Measurements from ENCODE around the gene ME3. TPM values are rescaled to one million over a fixed set of nuclear protein-coding genes. Genes with fewer than 3 reads are reported as not detected.
A peak's percentile ranks its signal among the peaks of the same experiment; 100 is the strongest.

Gene ME3
- total RNA-seq, 1 donor from 2014 or later = 28.9 TPM

DNA sequence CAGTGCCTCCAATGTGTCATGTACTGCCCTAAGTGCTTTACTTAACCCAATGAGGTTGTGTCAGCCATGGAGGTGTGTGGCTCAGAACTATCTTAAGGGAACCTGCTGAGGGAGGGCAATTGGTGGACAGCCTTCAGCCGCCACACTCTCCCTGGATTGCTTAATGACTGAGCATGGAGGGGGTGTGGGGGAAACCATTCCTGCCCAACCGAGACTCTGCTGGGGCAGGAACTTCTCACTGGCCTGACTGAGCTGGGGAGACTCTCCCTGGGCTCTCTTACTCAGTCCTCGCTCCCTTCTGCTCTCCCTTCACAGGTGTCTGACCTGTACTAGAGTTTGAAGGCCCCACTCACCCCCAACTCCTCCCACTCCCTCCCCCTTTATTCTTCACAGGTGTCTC, 183.0 kb downstream of the ME3 start:
- intact Hi-C loops (cut with DNase I) = no loop called here
- no peak for ATAC-seq
- DNase-seq (ENCODE audit: missing footprints) = no peak

DNA sequence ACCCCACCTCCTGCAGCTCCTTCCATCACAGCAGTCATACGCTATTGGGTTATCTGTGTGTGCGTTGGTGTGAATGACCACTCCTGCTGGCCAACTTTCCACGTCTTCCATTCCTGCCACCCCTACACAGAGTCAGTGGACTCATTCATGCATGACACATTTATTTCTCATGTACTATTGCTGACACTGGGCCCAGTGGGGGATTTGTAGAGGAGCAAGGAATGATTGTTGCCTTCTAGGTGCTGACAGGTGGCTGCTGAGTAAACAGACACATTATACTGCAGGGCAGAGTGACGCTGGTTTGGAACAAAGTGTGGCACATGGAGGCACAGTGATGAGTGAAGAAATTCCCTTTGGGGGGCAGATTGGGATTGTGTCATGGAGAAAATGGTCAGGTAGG, 183.9 kb downstream of the ME3 start:
- intact Hi-C loops (cut with DNase I) = no loop called here
- DNase-seq (ENCODE audit: missing footprints) = no peak
- no peak for ATAC-seq

DNA sequence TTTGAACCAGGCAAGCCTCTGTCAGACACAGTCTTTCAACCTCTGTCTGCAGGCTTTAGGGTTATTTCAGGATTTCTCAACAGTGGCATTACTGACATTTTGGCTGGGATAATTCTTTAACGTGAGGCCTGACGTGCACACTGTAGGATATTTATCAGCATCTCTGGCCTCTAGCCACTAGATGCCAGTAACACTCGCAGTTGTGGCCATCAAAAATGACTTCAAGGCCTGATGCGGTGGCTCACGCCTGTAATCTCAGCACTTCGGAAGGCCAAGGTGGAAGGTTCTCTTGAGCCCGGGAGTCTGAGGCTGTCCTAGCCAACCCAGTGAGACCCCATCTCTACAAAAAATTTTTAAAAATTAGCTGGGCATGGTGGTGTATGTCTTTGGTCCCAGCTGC, 184.7 kb downstream of the ME3 start:
- intact Hi-C loops (cut with DNase I) = no loop called here
- DNase-seq (ENCODE audit: missing footprints) = no peak
- no peak for ATAC-seq

DNA sequence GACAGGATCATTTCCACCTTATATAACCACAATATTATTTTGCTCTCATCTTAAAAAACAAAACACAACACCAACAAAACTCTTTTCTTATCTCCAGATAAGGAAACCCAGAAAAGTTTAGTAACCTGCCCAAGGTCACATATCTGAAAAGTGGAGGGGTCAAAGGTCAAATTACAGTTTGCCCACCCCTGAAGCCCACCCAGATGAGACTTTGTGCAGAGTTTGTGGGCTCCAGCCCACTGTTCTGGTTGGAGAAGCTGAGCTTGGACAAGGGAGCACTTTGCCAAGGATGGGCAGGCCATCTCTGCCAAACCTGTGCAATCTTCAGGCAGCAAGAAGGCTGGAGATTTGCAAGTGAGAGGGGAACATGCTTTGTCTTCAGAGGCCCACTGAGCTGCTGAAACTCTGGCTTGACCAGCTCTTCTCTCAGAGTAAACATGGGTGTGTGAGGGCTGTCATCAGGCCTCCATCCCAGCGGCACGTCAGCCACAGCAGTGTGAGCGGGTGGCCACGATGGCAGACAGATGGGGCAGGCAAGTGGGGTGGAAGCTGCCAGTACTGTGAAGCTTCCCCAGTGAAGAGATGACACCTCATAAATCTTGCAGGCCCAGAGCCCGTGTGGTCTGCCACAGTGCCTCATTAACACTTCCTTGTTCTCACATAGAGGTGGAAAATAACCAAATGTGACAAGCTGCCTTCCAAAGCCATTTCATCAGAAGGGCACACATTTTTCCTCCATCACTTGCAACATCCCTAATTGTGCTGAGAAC, 186.0 kb downstream of the ME3 start:
- DNase-seq (ENCODE audit: missing footprints) = no peak
- peak; percentile 18 for ATAC-seq
- intact Hi-C loops (cut with DNase I) = no loop called here

DNA sequence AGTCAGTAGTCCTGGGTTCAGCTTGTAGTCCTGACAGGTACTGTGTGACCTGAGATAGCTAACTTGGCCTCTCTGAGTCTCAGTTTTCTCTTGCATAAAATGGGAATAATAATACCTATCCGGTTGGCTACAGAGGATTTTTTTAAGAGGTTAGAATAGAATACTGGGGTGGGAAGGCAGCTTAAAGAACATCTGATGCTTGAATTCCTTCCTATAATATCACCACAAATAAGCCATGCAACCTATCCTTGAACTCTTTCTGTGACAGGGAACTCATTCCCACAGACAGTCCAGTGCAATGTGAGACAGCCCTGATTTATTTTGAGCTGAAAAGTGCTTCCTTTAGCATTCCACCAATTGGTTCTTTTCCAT, 187.6 kb downstream of the ME3 start:
- intact Hi-C loops (cut with DNase I) = no loop called here
- ATAC-seq (no peak), DNase-seq (ENCODE audit: missing footprints) (no peak)

DNA sequence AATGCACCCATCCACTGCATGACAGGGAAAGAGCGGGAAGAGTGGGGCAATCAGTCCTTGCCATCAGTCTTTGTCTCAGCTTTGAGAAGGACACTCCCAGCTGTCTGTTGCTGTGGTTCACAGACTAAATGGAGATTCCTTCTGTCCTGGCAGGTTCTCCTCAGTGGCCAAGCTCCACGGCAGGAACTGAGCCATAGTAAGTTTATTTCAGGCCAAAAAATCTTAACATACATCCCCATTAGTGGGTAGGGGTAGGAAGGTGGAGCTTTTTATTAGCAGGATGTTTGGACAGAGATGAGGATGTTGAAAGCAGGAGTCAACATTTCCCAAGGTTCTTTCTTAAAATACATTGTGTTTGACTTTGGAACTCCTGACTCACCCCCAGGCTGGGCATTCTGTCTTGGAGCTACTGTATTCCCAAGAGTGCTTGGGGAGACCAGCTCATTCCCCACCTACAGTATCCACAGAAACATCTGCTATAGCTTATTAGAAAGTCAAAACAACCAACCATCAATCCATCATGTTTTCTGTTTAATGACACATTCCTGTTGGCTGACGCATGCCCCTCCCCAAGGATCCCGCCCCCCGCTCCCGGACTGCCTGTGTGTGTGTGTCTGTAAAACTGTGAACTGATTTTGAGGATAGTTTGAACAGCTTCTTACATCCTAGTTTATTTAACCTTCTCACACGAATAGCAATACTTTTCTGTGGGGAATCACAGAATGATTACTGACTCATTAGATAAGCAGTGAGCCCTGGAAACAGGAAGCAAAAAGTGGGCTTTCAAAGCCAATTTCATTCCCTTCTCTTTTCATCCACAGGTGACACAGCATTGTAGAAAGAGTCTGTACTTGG, 188.2 kb downstream of the ME3 start:
- DNase-seq (ENCODE audit: missing footprints) = no peak
- peak; percentile 32 for ATAC-seq
- intact Hi-C loops (cut with DNase I) = no loop called here

DNA sequence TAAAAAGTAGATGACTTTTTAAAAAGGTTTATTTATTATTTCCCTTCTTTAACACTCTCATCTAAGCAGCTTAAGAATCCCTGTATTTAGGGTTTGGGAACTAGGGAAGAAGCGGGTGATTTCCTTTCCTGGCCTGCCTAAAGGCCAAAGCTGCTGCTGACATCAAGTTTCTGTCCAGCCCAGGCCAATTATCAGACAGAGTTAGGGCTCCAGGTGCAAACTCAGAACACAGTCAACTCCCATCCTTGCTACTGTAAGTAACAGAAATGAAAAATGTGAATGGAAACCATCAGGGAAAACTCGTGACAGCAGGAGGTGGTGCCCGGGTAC, 188.8 kb downstream of the ME3 start:
- DNase-seq (ENCODE audit: missing footprints) (no peak), ATAC-seq (no peak)
- intact Hi-C loops (cut with DNase I) = no loop called here

DNA sequence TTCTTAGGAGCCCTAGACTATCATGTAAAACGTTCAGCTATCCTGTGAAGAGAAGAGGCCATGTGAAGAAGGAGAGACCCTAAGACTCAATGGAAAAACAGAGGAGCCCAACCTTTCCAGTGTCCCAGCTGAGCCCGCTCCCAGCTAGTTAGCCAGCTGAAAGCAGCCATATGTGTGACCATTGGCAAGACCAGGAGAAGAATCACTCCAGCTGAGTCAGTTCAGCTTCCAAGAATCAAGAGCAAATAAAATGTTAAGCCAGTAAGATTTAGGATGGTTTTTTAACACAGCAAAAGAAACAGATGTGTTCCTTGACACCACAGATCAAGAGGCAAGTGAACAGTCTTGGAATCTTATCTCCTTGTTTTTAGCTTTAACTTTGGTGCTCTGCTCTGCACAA, 189.7 kb downstream of the ME3 start:
- ATAC-seq (peak; percentile 59), DNase-seq (ENCODE audit: missing footprints) (no peak)
- intact Hi-C loops (cut with DNase I) = no loop called here

DNA sequence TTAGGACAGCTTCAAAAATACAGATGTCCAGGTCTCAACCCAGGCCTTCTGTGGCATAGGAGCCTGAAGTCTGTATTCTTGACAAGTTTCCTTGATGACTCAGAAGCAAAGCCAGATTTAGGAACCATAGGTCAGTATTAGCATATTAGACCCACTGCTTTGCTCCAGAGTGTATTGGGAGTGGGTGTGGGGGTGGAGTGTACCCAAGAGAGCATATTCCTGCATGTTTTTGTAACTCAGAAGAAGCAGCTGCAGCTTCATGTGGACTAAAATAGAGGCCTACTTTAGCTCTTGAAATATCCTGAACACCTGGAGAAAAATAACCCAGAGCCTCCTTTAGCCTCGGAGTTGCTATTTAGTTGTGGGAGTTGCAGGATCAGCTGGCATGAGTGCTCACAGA, 191.0 kb downstream of the ME3 start:
- no peak for DNase-seq (ENCODE audit: missing footprints)

DNA sequence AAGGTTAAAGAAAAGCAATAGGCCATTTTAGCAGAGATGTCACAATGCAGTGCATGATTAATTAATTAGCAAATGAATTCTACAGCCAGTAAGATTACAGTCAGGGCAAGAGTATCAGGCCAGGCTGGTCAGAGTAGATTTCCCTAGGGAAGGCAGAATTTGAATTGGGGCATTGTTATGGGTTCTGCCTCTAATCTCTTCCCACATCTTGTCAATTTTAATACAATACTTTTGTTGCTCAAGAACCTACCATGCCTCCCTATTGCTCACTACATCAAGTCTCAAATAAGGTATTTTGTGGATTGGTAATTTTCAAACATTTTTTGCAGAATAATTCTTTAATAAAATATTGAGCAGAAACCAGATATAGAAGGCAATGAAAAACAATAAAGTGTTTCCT, 194.1 kb downstream of the ME3 start:
- ATAC-seq = no peak
- DNase-seq (ENCODE audit: missing footprints) = no peak
- intact Hi-C loops (cut with DNase I) = no loop called here

More for the DNA sequence above, 191.0 kb downstream of the ME3 start:
- no peak for ATAC-seq
- intact Hi-C loops (cut with DNase I) = no loop called here

DNA sequence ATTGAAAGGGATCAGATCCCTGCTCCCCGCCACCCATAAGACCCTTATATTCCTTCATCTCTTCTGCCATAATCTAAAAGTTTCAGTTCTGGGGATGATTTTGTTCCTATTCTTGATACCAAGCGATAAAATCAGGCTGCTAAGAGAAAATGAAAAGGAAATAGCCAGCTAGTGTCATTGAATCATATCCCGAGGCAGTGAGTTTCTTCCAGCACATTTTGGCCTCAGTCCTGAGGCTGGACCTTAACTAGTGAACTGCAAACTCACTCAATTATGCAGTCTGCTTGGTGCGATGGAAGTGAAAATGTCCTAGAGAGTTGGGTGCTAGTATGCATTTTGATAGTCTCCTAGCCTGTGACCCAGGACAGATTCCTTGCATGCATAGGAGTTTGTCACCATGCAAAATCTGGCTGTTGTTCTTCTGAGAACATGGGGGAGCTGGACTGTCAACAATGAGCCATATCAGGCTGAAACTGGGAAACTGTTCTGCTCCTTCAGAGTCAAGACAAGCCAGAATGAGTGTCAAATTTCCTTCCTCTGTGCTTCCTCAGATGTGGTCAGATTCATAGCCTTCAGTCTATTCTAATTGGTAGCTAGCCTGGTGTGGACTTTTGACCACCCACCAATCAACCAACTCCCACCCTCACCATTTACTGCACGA, 194.8 kb downstream of the ME3 start:
- intact Hi-C loops (cut with DNase I) = no loop called here
- no peak for DNase-seq (ENCODE audit: missing footprints)
- ATAC-seq = peak; percentile 42

DNA sequence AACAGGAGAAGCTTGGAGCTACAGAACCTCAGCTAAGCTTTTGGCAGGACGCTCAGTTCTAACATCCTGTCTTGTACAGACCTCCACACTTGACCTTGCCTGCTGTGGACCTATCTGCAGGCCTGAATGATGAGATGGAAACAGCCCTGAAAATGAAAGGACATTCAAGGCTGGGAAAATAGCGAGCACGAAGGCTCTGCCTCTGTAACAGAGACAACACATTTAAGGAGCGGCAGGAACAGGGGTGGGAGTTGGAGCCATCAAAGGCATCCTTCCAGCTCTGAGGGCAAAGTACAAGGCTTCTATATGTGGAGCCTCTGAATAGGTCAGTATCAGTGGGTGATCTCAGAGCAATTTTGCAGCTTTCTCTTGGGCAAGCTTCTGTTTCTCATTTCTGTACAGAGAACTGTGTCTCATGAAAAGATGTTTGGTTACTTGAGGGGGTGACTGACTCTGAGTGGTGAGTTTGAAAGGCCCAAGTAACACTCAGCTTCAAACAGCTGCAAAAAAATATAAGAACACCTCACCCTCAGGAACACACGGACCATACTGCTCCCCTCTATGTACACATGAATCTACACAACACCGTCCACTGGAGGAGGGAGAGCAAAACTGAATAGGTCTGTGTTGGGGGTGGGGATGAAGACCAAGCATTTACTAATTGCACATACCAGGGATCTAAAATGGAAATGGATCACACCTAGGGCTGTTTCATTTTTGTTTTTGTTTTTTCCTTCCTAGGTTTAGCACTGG, 196.1 kb downstream of the ME3 start:
- intact Hi-C loops (cut with DNase I) = no loop called here

DNA sequence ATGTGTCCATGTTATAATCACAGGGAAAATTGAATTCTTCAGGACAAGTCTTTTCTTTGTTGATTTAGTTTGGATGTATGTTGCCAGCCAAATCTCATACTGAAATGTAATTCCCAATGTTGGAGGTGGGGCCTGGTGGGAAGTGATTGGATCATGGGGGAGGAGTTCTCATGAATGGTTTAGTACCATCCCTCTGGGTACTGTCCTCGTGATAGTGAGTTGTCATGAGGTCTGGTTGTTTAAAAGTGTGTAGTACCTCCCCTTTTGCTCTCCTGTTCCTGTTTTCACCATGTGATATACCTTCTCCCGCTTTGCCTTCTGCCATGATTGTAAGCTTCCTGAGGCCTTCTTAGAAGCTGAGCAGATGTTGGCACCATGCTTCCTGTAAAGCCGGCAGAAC, 197.4 kb downstream of the ME3 start:
- intact Hi-C loops (cut with DNase I) = no loop called here
- DNase-seq (ENCODE audit: missing footprints) = no peak

More for the DNA sequence above, 196.1 kb downstream of the ME3 start:
- ATAC-seq (peak; percentile 69), DNase-seq (ENCODE audit: missing footprints) (no peak)

DNA sequence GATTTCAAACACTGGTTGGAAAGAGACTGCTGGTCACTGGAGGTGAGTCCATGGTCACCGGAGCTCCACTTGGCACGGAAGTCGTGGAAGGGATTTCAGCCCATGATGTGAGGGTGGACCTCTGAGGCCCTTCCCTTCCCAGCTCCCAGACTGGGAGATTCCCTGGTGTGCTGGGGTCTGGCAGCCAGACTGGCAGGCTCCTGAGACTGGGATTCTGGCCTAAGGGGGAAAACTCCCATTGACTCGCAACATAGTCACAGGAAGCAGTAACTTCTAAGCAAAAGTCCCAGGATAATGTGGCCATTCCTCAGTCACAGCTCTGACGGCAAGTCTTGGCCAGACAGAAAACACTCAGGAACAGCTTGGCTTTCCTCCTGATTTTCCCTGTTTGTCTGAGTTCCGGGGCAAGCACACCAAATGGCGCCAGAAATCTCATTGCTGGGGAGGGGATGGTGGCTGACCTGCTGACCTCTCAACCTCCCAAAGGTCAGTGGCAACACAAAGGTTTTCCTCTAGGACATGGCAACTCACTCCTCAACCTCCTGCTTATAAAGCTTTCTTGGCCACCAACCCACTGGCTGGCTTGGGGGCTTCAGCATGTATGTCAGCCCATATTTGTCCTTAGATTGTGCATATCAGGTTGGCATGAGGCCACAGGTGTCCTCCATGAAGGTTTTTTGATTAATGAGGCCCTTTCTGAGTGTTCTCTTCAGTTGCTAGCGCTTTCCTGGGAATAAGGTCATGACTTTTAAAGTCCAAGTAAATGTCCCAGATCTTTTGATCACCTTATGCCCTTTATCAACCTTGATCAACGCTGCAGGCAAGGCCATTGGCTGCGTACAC, 198.2 kb downstream of the ME3 start:
- ATAC-seq = peak; percentile 20
- DNase-seq (ENCODE audit: missing footprints) = no peak
- intact Hi-C loops (cut with DNase I) = loop anchor here (5.0 kb wide), 1 partner anchor 83 kb away; no protein-coding TSS in a partner anchor

More for the DNA sequence above, 197.4 kb downstream of the ME3 start:
- ATAC-seq = no peak

DNA sequence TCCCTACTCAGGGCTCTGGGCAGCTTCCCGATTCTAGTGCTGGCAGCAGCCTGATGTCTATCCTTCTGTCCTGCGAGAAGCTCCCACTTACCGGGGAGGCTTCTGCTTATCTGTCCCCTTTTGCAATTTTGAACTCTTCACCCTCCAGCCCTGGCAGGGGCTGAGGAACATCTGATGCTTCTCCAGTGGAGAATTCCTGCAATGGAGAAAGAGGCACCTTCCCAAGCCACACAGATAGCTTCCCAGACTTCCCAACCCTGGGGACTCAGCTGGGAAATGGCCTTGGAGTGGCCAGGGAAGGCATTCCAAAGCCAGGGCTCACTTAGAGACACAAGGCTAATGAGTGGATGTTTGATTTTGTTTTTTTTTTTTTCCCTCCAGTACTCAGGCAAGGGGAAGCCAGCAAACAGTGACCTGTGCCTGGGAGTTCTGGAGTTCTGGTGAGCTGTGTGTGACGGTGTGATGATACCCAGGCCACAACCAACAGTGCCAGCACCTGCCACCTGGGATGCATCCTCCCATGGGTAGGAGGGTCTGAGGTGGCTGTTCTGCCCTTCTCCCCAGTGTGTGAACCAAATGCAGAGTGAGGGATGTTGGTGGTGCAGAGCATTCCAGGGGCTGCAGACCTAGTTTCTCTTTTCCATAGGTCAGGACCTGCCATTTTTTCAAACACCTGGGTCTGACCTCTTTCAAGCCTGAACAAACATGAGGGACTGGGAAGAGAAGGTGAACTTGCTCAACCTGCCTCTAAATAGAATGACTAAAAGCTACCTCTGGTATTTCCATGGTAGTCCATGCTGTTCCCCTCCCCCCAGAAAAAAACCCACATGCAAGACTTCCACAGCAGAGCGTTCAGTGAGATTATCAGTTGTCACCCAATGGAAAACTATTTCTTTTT, 202.7 kb downstream of the ME3 start:
- ATAC-seq = peak; percentile 63
- intact Hi-C loops (cut with DNase I) = loop anchor here (5.0 kb wide), 1 partner anchor 88 kb away; no protein-coding TSS in a partner anchor
- no peak for DNase-seq (ENCODE audit: missing footprints)

DNA sequence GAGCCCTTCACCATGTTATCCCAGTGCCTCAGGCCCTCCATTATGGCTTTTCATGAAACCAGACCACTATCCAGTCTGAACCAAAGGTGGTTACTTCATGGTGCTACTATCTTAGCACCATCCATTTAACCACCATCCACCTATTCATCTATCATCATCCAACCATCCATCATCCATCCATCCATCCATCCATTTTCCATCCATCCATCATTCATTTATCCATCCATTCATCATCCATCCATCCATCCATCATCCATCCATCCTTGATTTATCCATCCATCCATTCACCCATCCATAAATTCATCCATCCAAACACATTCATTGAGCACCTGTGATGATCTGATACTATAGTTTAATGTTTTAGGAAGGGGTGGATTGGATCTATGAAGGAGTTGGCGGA, 204.2 kb downstream of the ME3 start:
- no peak for DNase-seq (ENCODE audit: missing footprints)
- no peak for ATAC-seq
- intact Hi-C loops (cut with DNase I) = no loop called here

DNA sequence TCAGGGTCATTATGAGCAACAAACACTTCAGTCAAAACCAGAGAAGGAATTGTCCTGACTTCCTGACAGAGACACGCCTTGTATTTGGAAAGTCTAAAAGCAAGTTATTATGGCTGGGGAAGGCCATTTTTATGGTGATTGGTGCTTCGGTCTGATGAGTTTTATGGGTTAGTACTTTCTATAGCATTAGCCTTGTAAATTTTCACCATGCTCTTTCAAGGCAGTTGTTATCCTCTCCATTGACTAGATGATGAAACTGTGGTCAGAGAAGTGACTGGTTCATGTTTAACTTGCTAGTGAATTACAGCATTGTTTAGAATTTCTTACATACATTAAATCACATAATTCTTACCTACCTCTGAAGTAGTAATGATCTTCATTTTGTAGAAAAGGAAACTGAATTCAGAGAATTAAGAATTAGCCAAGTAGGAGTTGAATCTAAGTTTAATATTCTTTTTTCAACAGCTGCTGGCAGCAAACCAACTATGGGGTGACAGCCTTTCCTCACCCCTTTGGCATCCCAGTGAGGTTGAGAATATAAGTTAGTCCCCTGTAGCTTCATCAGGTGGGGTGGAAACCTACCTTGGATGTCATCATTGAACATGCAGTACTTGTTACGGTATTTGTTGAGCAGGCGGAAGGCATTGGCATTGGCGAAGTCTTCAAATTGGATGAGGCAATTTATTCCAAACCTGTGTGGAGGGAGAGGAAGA, 207.8 kb downstream of the ME3 start:
- intact Hi-C loops (cut with DNase I) = no loop called here
- DNase-seq (ENCODE audit: missing footprints) (no peak), ATAC-seq (no peak)
